H1 (cell line): ENCODE data around the gene LMX1A. TPM values are rescaled to one million over a fixed set of nuclear protein-coding genes. Genes with fewer than 3 reads are reported as not detected.

Source experiments
- CBX5 ChIP-seq: fragments of 300-800, 300-1000 bp; sonication (generic); IDR thresholded peaks from 2 replicates; pipeline ENCODE4 v1.7.1; 2016; ENCODE audit warnings: antibody characterized with exemption, low read length, low read depth
- CTBP2 ChIP-seq: IDR thresholded peaks from 2 replicates; pipeline ENCODE4 v1.7.0; 2011; ENCODE audit warnings: borderline replicate concordance, mild to moderate bottlenecking, moderate library complexity, mixed read lengths, low read length; ENCODE audit not compliant: insufficient read depth, insufficient read length
- polyA plus RNA-seq, 7 experiments: library from polyadenylated mRNA; depleted of rRNA in 3 of 7; stranded (reverse) in 5 of 7; unstranded in 2 of 7; fragments of >200 nt in 5 of 7; fragments of 200-250 nt in 2 of 7; gene quantifications; 1 replicate in 5 of 7; 2 replicates in 1 of 7; 4 replicates in 1 of 7; pipeline versions ENCODE4 v1.2.1 to v1.2.3, GENCODE V29; 2011 to 2013; ENCODE audit warnings: missing spikeins in 2 of 7, mixed read lengths in 2 of 7
- total RNA-seq: library from RNA; stranded (reverse); fragmentation: NEBNext Ultra II Directional; extraction: Animal tissue kit (Norgen Biotek cat#: 25700); gene quantifications from 2 replicates; pipeline ENCODE4 v1.2.1, GENCODE V29; 2021

Gene LMX1A
- total and polyA plus RNA-seq, 2 of the 8 experiments (the other 6 are each of a cell fraction or from before 2014, with no cell fraction given): not detected

DNA sequence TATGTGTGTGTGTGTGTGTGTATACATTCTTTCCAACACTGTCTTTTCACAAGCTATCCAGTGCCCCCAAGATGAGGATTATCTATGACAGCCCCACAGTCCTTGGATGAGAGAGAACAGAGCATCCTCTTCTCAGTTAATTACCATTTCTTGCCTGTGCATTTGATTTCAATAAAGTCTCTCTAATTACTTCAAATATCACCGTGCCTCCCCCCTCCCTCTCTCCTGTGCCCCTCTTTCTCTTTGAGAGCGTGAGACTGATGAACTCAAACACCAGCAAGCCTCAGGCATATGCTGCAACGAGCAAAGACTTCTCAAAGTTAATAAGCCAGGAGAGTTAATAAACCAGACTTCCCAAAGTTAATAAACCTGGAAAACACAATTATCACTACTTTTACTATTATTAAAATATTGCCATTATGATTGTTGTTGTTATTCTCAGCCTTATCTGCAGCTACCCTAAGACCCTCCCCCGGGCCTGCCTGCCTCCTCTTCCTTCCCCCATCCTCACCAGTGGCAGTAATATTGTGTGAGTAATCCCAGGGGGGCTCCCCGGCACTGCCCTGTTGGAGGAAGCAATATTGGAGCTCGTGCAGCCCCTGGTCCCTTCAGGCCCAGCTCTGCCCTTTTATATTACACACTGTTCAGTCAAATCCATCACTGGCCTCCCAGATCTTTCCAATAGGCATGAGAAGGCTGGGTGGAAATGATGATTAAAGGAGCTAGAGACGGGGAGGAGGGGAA, 30.9 kb downstream of the LMX1A start (continued):
- TF ChIP-seq CBX5 (no peak), CTBP2 (no peak)
